Adrenal gland (tissue), 5 donors: ENCODE results near the gene SWAP70.

ENCODE experiments used
- POLR2A ChIP-seq, 2 donors: fragments of 450-650 bp; IDR thresholded peaks; one replicate each; pipeline ENCODE4 v1.6.1; 2017; ENCODE audit warnings: antibody characterized with exemption in 2 of 2, mild to moderate bottlenecking in 2 of 2, moderate library complexity in 1 of 2
- TF ChIP-seq, protein P1 (sequence below), 6 experiments: fragments of 450-650 bp in 4 of 6; fragments of 200-600 bp in 2 of 6; sonication (generic) in 1 of 6; IDR thresholded peaks; 1 replicate in 5 of 6; 2 replicates in 1 of 6; pipeline versions ENCODE4 v1.5.1 to v1.8.0; 2016 to 2021; ENCODE audit warnings: antibody characterized with exemption in 6 of 6, mild to moderate bottlenecking in 2 of 6, moderate library complexity in 1 of 6
- donor health status: DM: no; HTN: no; CAD: no.

- no peak for TF ChIP-seq POLR2A (IDR thresholded peaks at IDR 0.05)
- TF ChIP-seq, protein P1, sequence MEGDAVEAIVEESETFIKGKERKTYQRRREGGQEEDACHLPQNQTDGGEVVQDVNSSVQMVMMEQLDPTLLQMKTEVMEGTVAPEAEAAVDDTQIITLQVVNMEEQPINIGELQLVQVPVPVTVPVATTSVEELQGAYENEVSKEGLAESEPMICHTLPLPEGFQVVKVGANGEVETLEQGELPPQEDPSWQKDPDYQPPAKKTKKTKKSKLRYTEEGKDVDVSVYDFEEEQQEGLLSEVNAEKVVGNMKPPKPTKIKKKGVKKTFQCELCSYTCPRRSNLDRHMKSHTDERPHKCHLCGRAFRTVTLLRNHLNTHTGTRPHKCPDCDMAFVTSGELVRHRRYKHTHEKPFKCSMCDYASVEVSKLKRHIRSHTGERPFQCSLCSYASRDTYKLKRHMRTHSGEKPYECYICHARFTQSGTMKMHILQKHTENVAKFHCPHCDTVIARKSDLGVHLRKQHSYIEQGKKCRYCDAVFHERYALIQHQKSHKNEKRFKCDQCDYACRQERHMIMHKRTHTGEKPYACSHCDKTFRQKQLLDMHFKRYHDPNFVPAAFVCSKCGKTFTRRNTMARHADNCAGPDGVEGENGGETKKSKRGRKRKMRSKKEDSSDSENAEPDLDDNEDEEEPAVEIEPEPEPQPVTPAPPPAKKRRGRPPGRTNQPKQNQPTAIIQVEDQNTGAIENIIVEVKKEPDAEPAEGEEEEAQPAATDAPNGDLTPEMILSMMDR (IDR thresholded peaks at IDR 0.05): no peak
These were observed 113.6 kb downstream of the SWAP70 start for GRCh38 chr11:9777525-9777924.
